Stimulated activated CD4-positive, alpha-beta T cell treated with anti-CD3 and anti-CD28 coated beads, Interleukin-4, amount 100 ng/mL, for 24 hours (primary cell): ENCODE measurements around the gene SST.
"Not testable (repeated sequence)": the region's sequence is repeated elsewhere in the genome, so short reads cannot be mapped to it uniquely, and the experiment has no call there.

Source experiments
- DNase-seq: peaks from one replicate; pipeline ENCODE4 v3.0.0-alpha.2; 2020

Gene SST

DNA sequence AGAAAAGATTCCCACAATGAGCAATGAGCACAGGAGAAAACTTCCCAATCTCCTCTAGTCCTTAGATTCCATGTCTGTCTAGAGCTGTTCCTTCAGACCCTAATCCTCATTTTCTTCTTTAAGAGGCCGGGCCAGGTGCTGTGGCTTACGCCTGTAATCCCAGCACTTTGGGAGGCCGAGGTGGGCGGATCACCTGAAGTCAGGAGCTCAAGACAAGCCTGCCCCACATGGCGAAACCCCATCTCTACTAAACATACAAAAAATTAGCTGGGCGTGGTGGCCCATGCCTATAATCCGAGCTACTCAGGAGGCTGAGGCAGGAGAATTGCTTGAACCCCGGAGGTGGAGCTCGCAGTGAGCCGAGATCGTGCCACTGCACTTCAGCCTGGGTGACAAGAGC is 11.6 kb upstream of the SST start:
- not testable (repeated sequence) for DNase-seq

- DNase-seq = peak; percentile 75
Observed at GRCh38 chr3:187679638-187680396, 9.6 kb upstream of the SST start.

- DNase-seq = peak; percentile 35
Observed at GRCh38 chr3:187678726-187679268, 8.6 kb upstream of the SST start.

DNA sequence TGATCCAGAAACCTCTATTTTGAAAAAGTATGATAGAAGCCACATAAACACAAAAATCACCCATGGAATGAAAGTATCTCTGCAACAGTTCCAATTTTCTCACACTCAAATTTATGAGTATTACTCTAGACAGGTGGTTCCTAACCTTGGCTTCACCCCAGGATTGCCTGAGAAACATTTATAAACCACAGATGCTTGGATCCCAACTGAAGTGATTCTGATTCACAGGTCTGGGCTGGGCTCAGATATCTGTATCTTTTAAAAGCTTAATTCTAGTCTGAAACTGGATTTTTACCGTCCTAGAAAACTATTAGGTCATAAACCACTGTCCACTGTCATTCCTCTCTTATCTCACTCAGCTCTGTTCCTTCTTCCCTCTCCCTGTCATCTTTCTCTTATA is 7.4 kb upstream of the SST start:
- no peak for DNase-seq

DNA sequence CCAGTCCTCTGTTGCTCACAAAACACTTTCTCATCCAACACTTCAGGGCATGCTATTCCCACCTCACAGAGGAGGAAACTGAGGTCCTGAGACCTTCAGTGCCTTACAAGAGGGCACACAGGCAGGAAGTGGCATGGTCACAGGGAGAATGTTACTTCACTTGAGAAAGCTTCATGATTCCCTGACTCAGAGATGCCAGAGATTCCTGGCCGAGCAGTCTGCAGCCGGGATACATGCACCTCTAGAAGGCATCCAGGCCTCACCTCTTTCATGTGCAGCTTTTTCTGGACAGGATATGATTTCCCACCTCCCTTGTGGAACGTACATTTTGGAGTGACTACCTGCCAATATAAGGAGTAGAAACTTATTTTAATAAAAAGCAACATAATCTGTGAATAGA is 2.8 kb upstream of the SST start:
- no peak for DNase-seq

GRCh38 chr3:187667526-187667925 is 2.7 kb downstream of the SST start:
- no peak for DNase-seq

DNA sequence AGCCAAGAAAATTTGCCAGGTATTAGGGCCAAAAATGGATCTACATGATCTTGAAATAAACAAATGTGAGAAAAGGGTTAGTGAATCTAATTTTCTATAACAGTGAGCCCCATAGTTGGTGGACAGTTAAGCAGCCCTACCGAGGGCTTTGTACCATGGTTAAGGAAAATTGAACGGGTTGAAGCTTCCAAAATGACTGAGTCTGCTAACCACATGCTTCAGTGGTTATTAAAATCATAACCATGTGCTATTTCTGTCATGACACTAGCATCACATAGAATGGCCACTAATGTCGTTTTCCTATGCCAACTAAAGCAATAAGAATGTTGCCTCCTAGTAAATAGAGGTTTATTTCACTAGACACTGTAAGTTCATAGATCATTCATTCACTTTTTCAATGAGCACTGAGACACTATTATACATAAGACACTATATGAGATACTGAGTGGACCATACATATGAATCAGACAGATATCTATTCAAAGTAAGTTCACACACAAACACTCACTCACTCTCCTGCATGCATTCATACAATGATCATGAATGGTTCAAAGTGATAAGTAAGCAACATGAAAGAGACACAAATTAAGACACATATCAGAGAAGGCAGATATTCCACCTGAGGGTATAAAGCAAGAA is 4.3 kb downstream of the SST start:
- DNase-seq = no peak

DNA sequence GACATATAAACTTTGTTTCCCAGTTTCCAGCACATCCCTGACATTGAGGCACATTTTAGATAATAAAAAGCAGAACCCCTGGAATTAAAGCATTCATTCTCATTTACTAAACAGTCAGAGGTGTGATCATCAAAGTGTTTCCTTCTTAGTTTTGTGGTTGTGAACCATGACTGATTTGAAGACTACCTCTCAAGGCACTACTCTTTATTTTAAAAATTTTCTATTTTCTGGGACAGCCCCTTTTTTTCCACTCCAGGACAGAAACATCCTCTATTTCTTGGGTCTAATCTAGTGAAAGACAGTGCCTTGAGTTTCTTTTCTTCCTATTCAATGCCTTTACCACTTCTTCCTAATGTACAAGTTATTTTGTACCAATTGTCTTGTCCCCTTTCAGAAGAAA is 5.2 kb downstream of the SST start:
- DNase-seq = no peak

DNA sequence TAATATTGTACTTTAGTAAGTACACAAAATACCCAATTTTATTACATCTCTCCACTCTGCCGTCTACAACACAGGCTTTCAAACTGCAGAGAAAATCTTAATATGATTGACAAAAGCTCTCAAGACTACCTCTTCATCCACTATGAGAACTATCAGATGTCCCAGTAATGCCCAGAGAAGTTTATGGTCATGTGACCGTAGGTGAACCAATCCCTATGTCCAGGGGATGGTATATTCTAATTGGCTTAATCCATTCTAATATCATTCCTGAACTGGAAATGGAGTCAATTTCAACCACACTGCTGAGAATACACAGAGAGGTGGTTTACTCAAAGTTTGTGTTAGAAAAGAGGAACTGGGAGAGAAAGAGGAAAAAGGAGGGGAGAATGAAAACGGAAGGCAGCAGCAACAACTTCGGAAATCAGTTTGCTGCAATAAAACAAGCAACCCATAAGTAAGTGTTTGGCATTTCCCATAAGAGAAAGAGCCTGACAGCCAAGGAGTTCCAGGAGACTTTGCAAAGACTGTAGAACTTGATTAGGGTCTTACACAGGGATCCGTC is 7.3 kb downstream of the SST start:
- DNase-seq = no peak

DNA sequence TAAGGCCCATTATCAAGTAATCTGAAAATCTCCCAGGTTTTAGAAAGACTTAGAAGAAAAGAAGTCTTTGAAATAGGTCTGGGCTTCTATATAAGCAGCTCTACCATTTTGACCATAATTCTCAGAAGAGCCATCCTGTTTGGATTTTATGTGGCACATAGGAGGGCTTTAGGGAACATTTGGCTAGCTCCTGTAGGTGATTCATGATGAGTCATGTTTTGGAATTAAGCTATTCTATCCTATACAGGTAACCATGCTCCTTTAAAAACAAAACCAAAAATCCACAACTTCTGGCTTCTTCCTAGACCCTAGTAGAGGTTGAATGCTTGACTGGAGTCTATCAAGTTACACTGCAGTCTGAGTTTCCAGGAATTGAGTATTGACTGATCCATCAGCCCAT is 8.9 kb downstream of the SST start:
- no peak for DNase-seq

DNA sequence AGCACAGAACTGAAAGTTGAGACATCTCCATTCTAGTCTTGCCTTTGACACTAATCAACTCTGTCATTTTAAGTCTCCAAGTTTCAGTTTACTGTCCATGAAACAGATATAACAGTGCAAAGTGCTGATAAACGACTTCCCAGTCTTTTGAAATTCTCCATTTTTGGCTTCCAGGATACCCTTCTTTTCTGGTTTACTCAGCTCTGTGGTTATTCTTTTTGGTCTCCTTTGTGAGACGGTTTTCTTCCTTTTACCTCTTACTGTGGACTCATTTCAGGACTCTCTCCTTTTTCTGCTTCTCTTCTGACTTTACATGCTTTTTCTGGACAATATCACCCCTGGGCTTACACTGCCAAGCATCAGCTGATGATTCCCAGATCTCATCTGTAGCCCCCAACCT is 18.9 kb downstream of the SST start:
- DNase-seq = no peak

- DNase-seq = no peak
Observed at GRCh38 chr3:187648177-187648576, 22.0 kb downstream of the SST start.

GRCh38 chr3:187646906-187647660 is 23.1 kb downstream of the SST start:
- no peak for DNase-seq

DNA sequence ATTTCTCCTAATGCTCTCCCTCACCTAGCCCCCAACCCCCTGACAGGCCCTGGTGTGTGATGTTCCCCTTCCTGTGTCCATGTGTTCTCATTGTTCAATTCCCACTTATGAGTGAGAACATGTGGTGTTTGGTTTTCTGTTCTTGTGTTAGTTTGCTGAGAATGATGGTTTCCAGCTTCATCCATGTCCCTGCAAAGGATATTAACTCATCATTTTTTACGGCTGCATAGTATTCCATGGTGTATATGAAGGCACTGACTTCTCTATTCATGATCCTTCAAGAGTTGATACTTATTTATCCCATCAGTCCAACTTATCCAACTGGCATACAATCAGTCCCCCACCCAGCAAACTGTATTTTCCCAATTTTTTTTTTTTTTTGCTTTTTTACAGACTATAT is 24.8 kb downstream of the SST start:
- DNase-seq = not testable (repeated sequence)

DNA sequence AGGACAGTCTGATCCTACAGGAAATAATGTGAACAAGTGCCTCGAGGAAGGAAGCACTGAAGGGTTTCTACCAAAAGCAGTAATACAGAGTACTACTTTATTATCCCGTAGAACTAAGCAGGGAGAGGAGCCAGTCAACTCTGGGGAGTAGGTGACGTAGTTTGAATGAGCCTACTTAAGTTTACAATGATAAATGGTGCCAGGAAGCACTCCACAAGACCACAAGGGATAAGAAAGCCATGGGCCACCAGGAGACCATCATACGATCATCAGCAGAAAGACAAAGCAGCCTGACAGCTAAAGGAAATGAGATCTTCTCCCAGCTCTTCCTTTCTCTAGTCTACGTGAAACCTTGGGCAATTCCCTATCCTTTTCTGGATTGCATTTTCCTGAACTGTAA is 27.3 kb downstream of the SST start:
- DNase-seq = no peak

- no peak for DNase-seq
Observed at GRCh38 chr3:187641320-187642016, 28.7 kb downstream of the SST start.

GRCh38 chr3:187640569-187641059 is 29.6 kb downstream of the SST start:
- DNase-seq = no peak

GRCh38 chr3:187639927-187640568 is 30.1 kb downstream of the SST start:
- no peak for DNase-seq

GRCh38 chr3:187636528-187636927 is 33.7 kb downstream of the SST start:
- DNase-seq = no peak

DNA sequence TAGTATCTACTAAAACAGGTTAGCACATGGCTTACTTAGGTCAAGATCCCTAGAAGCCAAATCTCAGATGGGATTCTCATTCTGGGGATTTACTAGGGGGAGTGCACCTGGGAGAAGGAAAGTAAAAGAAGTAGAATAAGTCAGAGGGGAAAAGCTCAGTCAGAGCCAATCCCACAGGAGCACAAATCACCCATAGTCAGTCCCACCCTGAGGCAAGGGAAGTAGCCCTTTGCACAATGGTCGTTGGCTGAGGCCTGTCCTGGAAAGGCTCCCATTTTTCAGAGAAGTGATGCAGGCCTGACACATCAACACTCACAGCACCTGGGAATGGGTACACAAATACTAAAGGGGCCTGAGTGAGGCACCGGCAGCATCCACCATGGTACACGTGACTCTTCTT is 39.8 kb downstream of the SST start:
- no peak for DNase-seq

- DNase-seq = no peak
Observed at GRCh38 chr3:187629711-187630110, 40.5 kb downstream of the SST start.

GRCh38 chr3:187628169-187628568 is 42.0 kb downstream of the SST start:
- DNase-seq = no peak
